Measurements from ENCODE around the gene SUN5. TPM values are rescaled to one million over a fixed set of nuclear protein-coding genes. Genes with fewer than 3 reads are reported as not detected.

Gene SUN5
- total RNA-seq, 1 experiment from 2014 or later = not detected

- no peaks in the 10 kb centered on the region for H3K36me3 Mint-ChIP-seq (ENCODE audit: insufficient read depth, unreplicated experiment)
- CTCF ChIA-PET = no interaction called here
- intact Hi-C loops (cut with micrococcal nuclease; ENCODE audit: unreplicated experiment) = no loop called here
Observed at GRCh38 chr20:33043731-33044181, 39.5 kb upstream of the SUN5 start.

DNA sequence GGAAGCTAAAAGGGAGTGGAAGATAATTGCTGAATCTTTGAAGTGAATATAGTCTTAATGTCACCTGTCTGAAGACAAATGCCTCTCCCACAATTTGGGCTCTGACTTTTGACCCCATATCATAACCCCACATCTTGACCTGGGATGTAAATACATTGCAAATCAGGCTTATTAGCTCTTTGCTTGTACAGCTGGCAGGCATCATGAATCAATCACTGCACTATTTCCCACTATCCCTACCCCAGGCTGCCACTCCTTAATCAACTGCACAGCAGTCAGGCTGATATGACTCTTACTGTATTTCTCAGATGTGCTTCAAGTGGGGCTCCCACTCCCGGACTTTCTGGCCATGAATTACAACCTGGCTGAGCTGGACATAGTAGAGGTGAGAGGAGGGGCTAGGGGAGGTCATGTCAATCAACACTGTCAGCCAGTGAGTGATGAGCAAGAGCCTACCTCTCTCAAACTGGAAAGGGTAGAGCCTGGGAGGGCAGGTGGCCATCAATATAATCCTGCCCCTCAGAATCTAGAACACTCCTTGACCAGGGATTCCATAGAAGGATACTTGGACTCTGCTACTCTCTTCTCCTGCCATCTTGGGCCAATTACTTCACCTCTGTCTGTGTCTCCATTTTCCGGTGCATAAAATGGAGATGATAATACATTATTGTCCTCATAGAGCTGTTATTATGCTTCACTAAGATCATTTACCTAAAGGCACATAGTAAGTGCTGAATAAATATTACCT lies 38.9 kb upstream of the SUN5 start:
- intact Hi-C loops (cut with micrococcal nuclease; ENCODE audit: unreplicated experiment) = no loop called here
- CTCF ChIA-PET = interaction anchor here (1.2 kb wide), 1 partner anchor 11 kb away, joined by 3 read pairs; the partner anchor contains the start of gene BPIFB3
- BruUV-seq (replicated peaks) = no TSS peak
- no peaks in the 10 kb centered on the region for H3K36me3 Mint-ChIP-seq (ENCODE audit: insufficient read depth, unreplicated experiment)
- DNase-seq = no peak
- no peaks in the 10 kb centered on the region for H3K4me1 Mint-ChIP-seq (ENCODE audit: low read depth, unreplicated experiment)
- H3K9me3 Mint-ChIP-seq (ENCODE audit: low read depth, unreplicated experiment) = no peaks in the 10 kb centered on the region
- H3K27me3 Mint-ChIP-seq (ENCODE audit: unreplicated experiment) = peaks cover 99% of the 10 kb centered on the region
- no peak overlapping the region for H3K27ac Mint-ChIP-seq (ENCODE audit: unreplicated experiment)
- TF ChIP-seq, protein P1, sequence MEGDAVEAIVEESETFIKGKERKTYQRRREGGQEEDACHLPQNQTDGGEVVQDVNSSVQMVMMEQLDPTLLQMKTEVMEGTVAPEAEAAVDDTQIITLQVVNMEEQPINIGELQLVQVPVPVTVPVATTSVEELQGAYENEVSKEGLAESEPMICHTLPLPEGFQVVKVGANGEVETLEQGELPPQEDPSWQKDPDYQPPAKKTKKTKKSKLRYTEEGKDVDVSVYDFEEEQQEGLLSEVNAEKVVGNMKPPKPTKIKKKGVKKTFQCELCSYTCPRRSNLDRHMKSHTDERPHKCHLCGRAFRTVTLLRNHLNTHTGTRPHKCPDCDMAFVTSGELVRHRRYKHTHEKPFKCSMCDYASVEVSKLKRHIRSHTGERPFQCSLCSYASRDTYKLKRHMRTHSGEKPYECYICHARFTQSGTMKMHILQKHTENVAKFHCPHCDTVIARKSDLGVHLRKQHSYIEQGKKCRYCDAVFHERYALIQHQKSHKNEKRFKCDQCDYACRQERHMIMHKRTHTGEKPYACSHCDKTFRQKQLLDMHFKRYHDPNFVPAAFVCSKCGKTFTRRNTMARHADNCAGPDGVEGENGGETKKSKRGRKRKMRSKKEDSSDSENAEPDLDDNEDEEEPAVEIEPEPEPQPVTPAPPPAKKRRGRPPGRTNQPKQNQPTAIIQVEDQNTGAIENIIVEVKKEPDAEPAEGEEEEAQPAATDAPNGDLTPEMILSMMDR (IDR thresholded peaks at IDR 0.05; ENCODE audit: unreplicated experiment) = no peak
- no peak overlapping the region for H3K4me3 Mint-ChIP-seq (ENCODE audit: low read depth, unreplicated experiment)

More at GRCh38 chr20:33043731-33044181, 39.5 kb upstream of the SUN5 start:
- no peak for DNase-seq
- TF ChIP-seq, protein P1 (IDR thresholded peaks at IDR 0.05; ENCODE audit: unreplicated experiment) = no peak
- H3K27me3 Mint-ChIP-seq (ENCODE audit: unreplicated experiment) = peaks cover 99% of the 10 kb centered on the region
- H3K9me3 Mint-ChIP-seq (ENCODE audit: low read depth, unreplicated experiment) = no peaks in the 10 kb centered on the region
- no peaks in the 10 kb centered on the region for H3K4me1 Mint-ChIP-seq (ENCODE audit: low read depth, unreplicated experiment)
- no peak overlapping the region for H3K27ac Mint-ChIP-seq (ENCODE audit: unreplicated experiment)
- no TSS peak for BruUV-seq (replicated peaks)
- no peak overlapping the region for H3K4me3 Mint-ChIP-seq (ENCODE audit: low read depth, unreplicated experiment)

GRCh38 chr20:33042430-33042829 lies 38.2 kb upstream of the SUN5 start:
- Mint-ChIP-seq H3K36me3 (ENCODE audit: insufficient read depth, unreplicated experiment) (no peaks in the 10 kb centered on the region), H3K9me3 (ENCODE audit: low read depth, unreplicated experiment) (no peaks in the 10 kb centered on the region), H3K4me3 (ENCODE audit: low read depth, unreplicated experiment) (no peak overlapping the region), H3K4me1 (ENCODE audit: low read depth, unreplicated experiment) (no peaks in the 10 kb centered on the region), H3K27me3 (ENCODE audit: unreplicated experiment) (peaks cover 99% of the 10 kb centered on the region), H3K27ac (ENCODE audit: unreplicated experiment) (no peak overlapping the region)
- TF ChIP-seq, protein P1 (IDR thresholded peaks at IDR 0.05; ENCODE audit: unreplicated experiment) = no peak
- CTCF ChIA-PET = interaction anchor here (1.2 kb wide), 1 partner anchor 12 kb away, joined by 3 read pairs; the partner anchor contains the start of gene BPIFB3
- BruUV-seq (replicated peaks) = no TSS peak
- intact Hi-C loops (cut with micrococcal nuclease; ENCODE audit: unreplicated experiment) = no loop called here
- no peak for DNase-seq

DNA sequence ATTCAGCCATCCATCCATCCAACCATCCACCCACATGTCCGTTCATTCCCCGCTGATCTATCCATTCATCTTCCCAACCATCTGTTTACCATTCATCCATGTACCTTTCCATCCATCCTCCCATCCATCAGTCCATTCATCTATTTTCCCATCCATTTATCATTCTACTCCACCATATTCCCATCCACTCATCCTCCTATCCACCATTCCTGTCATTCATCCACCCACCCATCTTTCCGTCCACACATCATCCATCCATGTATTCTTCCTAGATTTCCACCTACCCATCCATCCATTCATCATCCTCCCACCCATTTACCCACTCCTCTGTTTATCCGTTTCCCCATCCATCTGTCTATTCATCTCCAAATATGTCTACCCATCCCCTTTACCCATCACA lies 34.0 kb upstream of the SUN5 start:
- no peaks in the 10 kb centered on the region for H3K9me3 Mint-ChIP-seq (ENCODE audit: low read depth, unreplicated experiment)
- no peak overlapping the region for H3K4me3 Mint-ChIP-seq (ENCODE audit: low read depth, unreplicated experiment)
- no TSS peak for BruUV-seq (replicated peaks)
- no peak overlapping the region for H3K27ac Mint-ChIP-seq (ENCODE audit: unreplicated experiment)
- DNase-seq = no peak
- H3K27me3 Mint-ChIP-seq (ENCODE audit: unreplicated experiment) = peaks cover 61% of the 10 kb centered on the region
- CTCF ChIA-PET = no interaction called here
- H3K36me3 Mint-ChIP-seq (ENCODE audit: insufficient read depth, unreplicated experiment) = no peaks in the 10 kb centered on the region
- TF ChIP-seq, protein P1 (IDR thresholded peaks at IDR 0.05; ENCODE audit: unreplicated experiment) = no peak
- intact Hi-C loops (cut with micrococcal nuclease; ENCODE audit: unreplicated experiment) = no loop called here
- H3K4me1 Mint-ChIP-seq (ENCODE audit: low read depth, unreplicated experiment) = no peaks in the 10 kb centered on the region

All from Calu3 (cell line).